Brain microvascular endothelial cell (primary cell): ENCODE results near the gene TNS3.

Experiments
- DNase-seq: peaks from one replicate; pipeline ENCODE4 v3.0.0-alpha.2; 2020
- H3K27ac ChIP-seq: fragments of 250-450 bp; sonication (Bioruptor Pico); 2 replicates; pipeline ENCODE4 v1.5.1; 2020; ENCODE audit warnings: mild to moderate bottlenecking, moderate library complexity
- H3K27me3 ChIP-seq: fragments of 250-450 bp; sonication (Bioruptor Pico); replicated peaks from 2 replicates; pipeline ENCODE4 v1.5.1; 2020; ENCODE audit warnings: mild to moderate bottlenecking
- H3K36me3 ChIP-seq: fragments of 250-450 bp; sonication (Bioruptor Pico); replicated peaks from 2 replicates; pipeline ENCODE4 v1.5.1; 2020; ENCODE audit warnings: mild to moderate bottlenecking
- H3K4me3 ChIP-seq: 2 replicates; pipeline ENCODE4 v1.5.1; 2011; ENCODE audit warnings: low read depth, mild to moderate bottlenecking, control low read depth, low read length, moderate library complexity
- in situ Hi-C: cut with HindIII; loops from 2 replicates; pipeline ENCODE4 v1.10.0; 2017; ENCODE audit warnings: low sequenced_read_pairs, low pct_ligation_motif_present
- TF ChIP-seq, protein P1 (sequence below): IDR thresholded peaks from 2 replicates; pipeline ENCODE4 v1.5.1; 2011; ENCODE audit warnings: low read depth, mild to moderate bottlenecking, moderate library complexity, low read length, control low read depth, inconsistent platforms; ENCODE audit errors: missing control alignments

The TNS3 gene

DNA sequence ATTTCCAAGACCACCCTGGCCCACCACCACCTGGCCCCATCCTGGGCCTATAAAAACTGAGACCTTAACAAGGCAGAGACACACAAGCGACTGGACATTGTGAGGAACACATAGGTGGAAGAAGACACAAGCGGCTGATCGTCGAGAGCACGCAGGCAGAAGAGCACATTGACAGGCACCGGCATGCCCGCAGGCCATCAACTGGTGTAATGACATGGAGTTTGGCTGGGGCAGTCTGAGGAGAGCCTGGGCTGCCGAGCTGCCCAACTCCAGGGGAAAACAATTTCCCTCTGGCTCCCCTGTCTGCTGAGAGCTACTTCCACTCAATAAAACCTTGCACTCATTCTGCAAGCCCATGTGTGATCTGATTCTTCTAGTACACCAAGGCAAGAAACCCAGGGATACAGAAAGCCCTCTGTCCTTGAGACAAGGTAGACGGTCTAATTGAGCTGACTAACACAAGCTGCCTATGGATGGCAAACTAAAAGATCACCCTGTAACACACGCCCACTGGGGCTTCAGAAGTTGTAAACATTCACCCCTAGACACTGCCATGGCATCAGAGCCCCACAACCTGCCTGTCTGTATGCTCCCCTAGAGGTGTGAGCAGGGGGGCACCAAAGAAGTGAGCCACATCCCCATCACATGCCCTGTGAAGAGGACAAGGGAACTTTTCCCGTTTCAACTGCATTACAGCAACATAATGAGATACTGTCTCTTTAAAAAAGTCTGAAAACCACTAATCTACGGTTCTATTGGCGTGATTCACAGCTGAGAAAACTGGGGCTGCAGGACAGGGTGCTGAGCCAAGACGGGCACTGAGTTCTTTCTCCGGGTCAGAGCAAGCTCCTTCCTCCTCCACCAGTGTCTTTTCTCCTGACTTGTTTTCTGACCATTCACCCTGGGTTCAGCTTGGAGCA, 18.5 kb upstream of the TNS3 start:
- H3K27ac ChIP-seq: peak overlapping the region; percentile 94
- TF ChIP-seq, protein P1, sequence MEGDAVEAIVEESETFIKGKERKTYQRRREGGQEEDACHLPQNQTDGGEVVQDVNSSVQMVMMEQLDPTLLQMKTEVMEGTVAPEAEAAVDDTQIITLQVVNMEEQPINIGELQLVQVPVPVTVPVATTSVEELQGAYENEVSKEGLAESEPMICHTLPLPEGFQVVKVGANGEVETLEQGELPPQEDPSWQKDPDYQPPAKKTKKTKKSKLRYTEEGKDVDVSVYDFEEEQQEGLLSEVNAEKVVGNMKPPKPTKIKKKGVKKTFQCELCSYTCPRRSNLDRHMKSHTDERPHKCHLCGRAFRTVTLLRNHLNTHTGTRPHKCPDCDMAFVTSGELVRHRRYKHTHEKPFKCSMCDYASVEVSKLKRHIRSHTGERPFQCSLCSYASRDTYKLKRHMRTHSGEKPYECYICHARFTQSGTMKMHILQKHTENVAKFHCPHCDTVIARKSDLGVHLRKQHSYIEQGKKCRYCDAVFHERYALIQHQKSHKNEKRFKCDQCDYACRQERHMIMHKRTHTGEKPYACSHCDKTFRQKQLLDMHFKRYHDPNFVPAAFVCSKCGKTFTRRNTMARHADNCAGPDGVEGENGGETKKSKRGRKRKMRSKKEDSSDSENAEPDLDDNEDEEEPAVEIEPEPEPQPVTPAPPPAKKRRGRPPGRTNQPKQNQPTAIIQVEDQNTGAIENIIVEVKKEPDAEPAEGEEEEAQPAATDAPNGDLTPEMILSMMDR: no peak
- DNase-seq: peak; percentile 76
- no peak overlapping the region for H3K4me3 ChIP-seq
- no peaks in the 10 kb centered on the region for H3K27me3 ChIP-seq
- H3K36me3 ChIP-seq: no peaks in the 10 kb centered on the region
- in situ Hi-C loops: no loop called here

DNA sequence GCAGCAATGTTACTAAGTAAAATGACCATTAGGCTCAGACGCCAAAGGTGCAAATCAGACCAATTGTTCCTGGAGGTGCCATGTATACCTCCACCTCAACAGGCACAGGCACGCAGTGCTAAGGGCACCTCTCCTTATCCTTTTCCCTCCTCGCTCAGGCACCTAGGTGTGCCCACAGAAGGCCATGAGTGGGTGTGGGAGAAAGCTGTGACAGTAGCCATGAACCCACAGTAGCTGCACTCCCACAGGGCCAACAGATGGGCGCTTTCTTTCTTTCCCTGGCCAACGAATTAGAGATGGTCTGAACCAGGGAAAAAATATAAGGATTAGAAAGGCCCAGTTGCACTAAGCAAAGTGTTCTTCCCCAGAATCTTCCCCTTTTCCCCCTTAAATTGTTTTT, 15.5 kb upstream of the TNS3 start:
- Histone ChIP-seq H3K36me3 (no peaks in the 10 kb centered on the region), H3K27ac (no peak overlapping the region), H3K27me3 (no peaks in the 10 kb centered on the region), H3K4me3 (no peak overlapping the region)
- no peak for DNase-seq
- in situ Hi-C loops: no loop called here
- TF ChIP-seq, protein P1: no peak

DNA sequence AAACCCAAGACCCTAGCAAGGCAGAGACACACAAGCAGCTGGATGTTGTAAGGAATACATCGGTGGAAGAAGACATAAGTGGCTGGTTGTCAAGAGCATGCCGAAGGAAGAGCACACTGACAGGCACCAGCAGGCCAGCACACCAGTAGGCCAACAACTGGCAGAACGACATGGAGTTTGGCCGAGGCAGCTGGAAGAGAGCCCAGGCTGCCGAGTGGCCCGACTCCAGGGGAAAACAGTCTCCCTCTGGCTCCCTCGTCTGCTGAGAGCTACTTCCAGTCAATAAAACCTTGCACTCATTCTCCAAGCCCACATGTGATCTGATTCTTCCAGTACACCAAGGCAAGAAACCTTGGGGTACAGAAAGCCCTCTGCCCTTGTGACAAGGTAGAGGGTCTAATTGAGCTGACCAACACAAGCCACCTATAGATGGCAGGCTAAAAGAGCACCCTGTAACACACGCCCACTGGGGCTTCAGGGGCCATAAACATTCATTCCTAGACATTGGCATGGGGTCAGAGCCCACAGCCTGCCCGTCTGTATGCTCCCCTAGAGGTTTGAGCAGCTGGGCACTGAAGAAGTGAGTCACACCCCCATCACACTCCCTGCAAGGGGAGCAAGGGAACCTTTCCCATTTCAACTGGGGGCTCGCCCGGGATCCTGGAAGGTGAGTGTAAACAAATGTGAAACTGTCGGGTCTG, 14.7 kb upstream of the TNS3 start:
- TF ChIP-seq, protein P1: no peak
- Histone ChIP-seq H3K36me3 (no peaks in the 10 kb centered on the region), H3K27me3 (no peaks in the 10 kb centered on the region), H3K4me3 (no peak overlapping the region), H3K27ac (no peak overlapping the region)
- in situ Hi-C loops: no loop called here
- no peak for DNase-seq

DNA sequence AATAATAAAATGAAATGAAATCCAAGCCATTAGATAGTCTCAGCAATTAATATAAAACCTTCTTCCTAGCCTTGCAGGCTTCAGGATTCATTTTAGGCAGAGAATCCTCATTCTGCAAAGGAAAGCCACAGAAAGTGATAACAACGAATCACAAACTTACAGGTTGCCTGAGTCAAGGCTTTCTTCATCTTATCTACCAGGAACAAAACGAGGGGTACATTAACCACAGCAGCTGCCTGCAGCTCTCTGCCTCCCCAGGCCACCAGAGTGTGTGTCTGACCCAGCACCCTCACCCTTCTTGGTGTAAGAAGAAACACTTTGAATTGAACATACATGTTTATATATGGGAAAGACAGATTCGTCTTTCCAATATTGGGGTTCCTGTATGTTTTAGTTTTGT, 12.5 kb upstream of the TNS3 start:
- no peak overlapping the region for H3K27ac ChIP-seq
- in situ Hi-C loops: no loop called here

DNA sequence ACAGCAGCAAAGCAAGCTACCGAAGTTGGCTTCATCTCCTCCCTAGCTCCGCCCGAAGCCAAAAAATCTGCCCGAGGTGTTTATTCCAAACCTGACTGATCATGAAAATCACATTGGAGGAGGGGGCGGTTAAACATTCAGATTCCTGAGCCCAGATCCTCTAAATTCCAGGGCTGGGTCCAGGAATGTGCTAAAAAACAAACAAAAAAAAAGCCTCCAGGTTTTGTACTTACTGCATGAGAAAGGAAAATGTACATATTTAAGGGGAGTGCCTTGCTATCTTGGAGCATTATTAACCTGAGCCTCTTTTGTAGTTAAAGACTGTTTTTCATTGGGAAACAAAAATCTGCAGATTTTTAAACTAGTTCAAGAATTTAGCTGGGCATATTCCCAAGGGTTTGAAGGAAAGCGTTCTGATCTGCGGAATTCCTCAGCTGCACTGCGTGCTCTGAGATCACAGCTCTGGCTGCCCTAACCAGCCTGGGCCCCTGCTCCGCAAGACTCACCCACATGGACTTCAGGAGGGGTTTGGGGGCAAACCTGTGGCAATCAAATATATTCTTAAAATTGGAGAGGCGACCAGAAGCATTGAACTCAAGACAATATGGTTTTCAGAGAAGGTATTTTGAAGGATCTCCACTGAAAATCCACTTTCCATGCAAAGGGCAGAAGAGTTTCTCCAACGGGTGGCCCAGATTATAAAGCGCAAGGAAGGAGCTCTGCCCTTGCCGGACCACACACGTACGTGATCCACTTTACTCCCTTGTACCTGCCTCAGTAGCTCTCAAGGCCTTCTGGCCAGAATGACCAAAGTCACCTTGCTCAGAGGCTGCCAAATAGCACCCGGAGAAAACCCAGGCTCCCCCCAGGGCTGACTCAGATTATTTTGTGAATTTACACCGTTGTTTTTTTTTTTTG, 10.0 kb upstream of the TNS3 start:
- Histone ChIP-seq H3K27me3 (no peaks in the 10 kb centered on the region), H3K36me3 (no peaks in the 10 kb centered on the region), H3K27ac (no peak overlapping the region), H3K4me3 (no peak overlapping the region)
- DNase-seq: no peak
- TF ChIP-seq, protein P1: no peak
- in situ Hi-C loops: no loop called here

More for the DNA sequence above, 12.5 kb upstream of the TNS3 start:
- TF ChIP-seq, protein P1: no peak
- no peaks in the 10 kb centered on the region for H3K27me3 ChIP-seq
- no peak for DNase-seq
- no peak overlapping the region for H3K4me3 ChIP-seq
- H3K36me3 ChIP-seq: no peaks in the 10 kb centered on the region
